CD4-positive, alpha-beta T cell treated with Interleukin-12 subunit alpha and Interleukin-12 subunit beta, for 1 hour (primary cell): ENCODE data around the gene C3orf52.

Source experiments
- DNase-seq: peaks from one replicate; pipeline ENCODE4 v3.0.0-alpha.2; 2020

C3orf52 gene

GRCh38 chr3:112086875-112087524 is 811 bp downstream of the C3orf52 start:
- DNase-seq: no peak

GRCh38 chr3:112087746-112088145 is 1.6 kb downstream of the C3orf52 start:
- no peak for DNase-seq

GRCh38 chr3:112088944-112089343 is 2.8 kb downstream of the C3orf52 start:
- no peak for DNase-seq

- no peak for DNase-seq
Measured at GRCh38 chr3:112089956-112090886, 4.0 kb downstream of the C3orf52 start.

- DNase-seq: no peak
Measured at GRCh38 chr3:112090887-112091586, 4.8 kb downstream of the C3orf52 start.

GRCh38 chr3:112092496-112093179 is 6.4 kb downstream of the C3orf52 start:
- no peak for DNase-seq

GRCh38 chr3:112093180-112093522 is 7.0 kb downstream of the C3orf52 start:
- DNase-seq: no peak

- DNase-seq: no peak
Measured at GRCh38 chr3:112095731-112096130, 9.5 kb downstream of the C3orf52 start.

GRCh38 chr3:112096176-112096575 is 10.0 kb downstream of the C3orf52 start:
- no peak for DNase-seq

- no peak for DNase-seq
Measured at GRCh38 chr3:112097378-112097777, 11.2 kb downstream of the C3orf52 start.

GRCh38 chr3:112101916-112102315 is 15.7 kb downstream of the C3orf52 start:
- DNase-seq: no peak

- no peak for DNase-seq
Measured at GRCh38 chr3:112104774-112105173, 18.6 kb downstream of the C3orf52 start.

- no peak for DNase-seq
Measured at GRCh38 chr3:112109322-112109721, 23.1 kb downstream of the C3orf52 start.

- peak; percentile 79 for DNase-seq
Measured at GRCh38 chr3:112111785-112112402, 25.7 kb downstream of the C3orf52 start.

GRCh38 chr3:112114576-112115160 is 28.5 kb downstream of the C3orf52 start:
- no peak for DNase-seq

GRCh38 chr3:112115161-112115739 is 29.1 kb downstream of the C3orf52 start:
- no peak for DNase-seq

- no peak for DNase-seq
Measured at GRCh38 chr3:112115806-112116383, 29.7 kb downstream of the C3orf52 start.

GRCh38 chr3:112116748-112117186 is 30.6 kb downstream of the C3orf52 start:
- no peak for DNase-seq

GRCh38 chr3:112117415-112117814 is 31.2 kb downstream of the C3orf52 start:
- no peak for DNase-seq

- DNase-seq: no peak
Measured at GRCh38 chr3:112117841-112118571, 31.8 kb downstream of the C3orf52 start.
